T-helper 17 cell (primary cell): ENCODE measurements around the gene TSPAN9. TPM values are rescaled to one million over a fixed set of nuclear protein-coding genes. Genes with fewer than 3 reads are reported as not detected.

Experiments used
- ATAC-seq: fragments of 150-1000 bp; cut with Tn5 transposase; 2 replicates; pipeline ENCODE4 v1.10.0; 2021; ENCODE audit warnings: mild to moderate bottlenecking, moderate library complexity
- DNase-seq, 3 donors: peaks; one replicate each; pipeline versions ENCODE4 v3.0.0 to v3.0.0-alpha.2; 2020 to 2021
- H3K9me3 ChIP-seq: one replicate; pipeline ENCODE4 v1.7.0; 2013; ENCODE audit warnings: low read length, mild to moderate bottlenecking; ENCODE audit not compliant: control insufficient read depth, poor library complexity, severe bottlenecking
- H3K27ac Mint-ChIP-seq: one replicate; pipeline ENCODE4 v1.8.0; 2022; ENCODE audit warnings: mild to moderate bottlenecking, moderate library complexity, mixed read lengths
- H3K27me3 Mint-ChIP-seq: one replicate; pipeline ENCODE4 v1.8.0; 2022; ENCODE audit warnings: mixed read lengths
- H3K36me3 Mint-ChIP-seq: one replicate; pipeline ENCODE4 v1.8.0; 2022; ENCODE audit warnings: low read depth, mixed read lengths
- H3K4me1 Mint-ChIP-seq: one replicate; pipeline ENCODE4 v1.8.0; 2022; ENCODE audit warnings: mild to moderate bottlenecking, mixed read lengths
- H3K4me3 Mint-ChIP-seq: one replicate; pipeline ENCODE4 v1.8.0; 2022; ENCODE audit warnings: mild to moderate bottlenecking, moderate library complexity, mixed read lengths
- total RNA-seq, 4 donors: library from RNA in 2 of 4; stranded (reverse) in 2 of 4; gene quantifications; one replicate each; pipeline ENCODE4 v1.2.3 and lab custom pipeline; 2022 to 2026

The TSPAN9 gene
- total RNA-seq, 2 donors from 2014 or later: 1.4 to 24.2 TPM

GRCh38 chr12:3295646-3296408 lies 218.6 kb downstream of the TSPAN9 start:
- no peaks in the 10 kb centered on the region for H3K36me3 Mint-ChIP-seq
- no peak for ATAC-seq
- H3K27ac Mint-ChIP-seq: no peak overlapping the region
- peaks cover 65% of the 10 kb centered on the region for H3K27me3 Mint-ChIP-seq
- H3K4me3 Mint-ChIP-seq: no peak overlapping the region
- H3K4me1 Mint-ChIP-seq: peaks cover 12% of the 10 kb centered on the region
- DNase-seq: no peak
- no peaks in the 10 kb centered on the region for H3K9me3 ChIP-seq

- Mint-ChIP-seq H3K4me3 (no peak overlapping the region), H3K36me3 (no peaks in the 10 kb centered on the region), H3K4me1 (peaks cover 12% of the 10 kb centered on the region), H3K27me3 (peaks cover 67% of the 10 kb centered on the region), H3K27ac (no peak overlapping the region)
- H3K9me3 ChIP-seq: no peaks in the 10 kb centered on the region
- ATAC-seq (no peak), DNase-seq (no peak)
Measured at GRCh38 chr12:3296409-3296701, 219.2 kb downstream of the TSPAN9 start.

- Mint-ChIP-seq H3K36me3 (no peaks in the 10 kb centered on the region), H3K27me3 (peaks cover 57% of the 10 kb centered on the region), H3K4me1 (peaks cover 12% of the 10 kb centered on the region), H3K4me3 (no peak overlapping the region), H3K27ac (no peak overlapping the region)
- no peaks in the 10 kb centered on the region for H3K9me3 ChIP-seq
- ATAC-seq (no peak), DNase-seq (no peak)
Measured at GRCh38 chr12:3298603-3299002, 221.4 kb downstream of the TSPAN9 start.

- Mint-ChIP-seq H3K27me3 (peaks cover 65% of the 10 kb centered on the region), H3K4me3 (peak overlapping the region; percentile 81), H3K27ac (peak overlapping the region; percentile 83), H3K4me1 (peaks cover 12% of the 10 kb centered on the region), H3K36me3 (no peaks in the 10 kb centered on the region)
- H3K9me3 ChIP-seq: no peaks in the 10 kb centered on the region
- peak; percentile 61 to 72 (median 63) for DNase-seq
- peak; percentile 88 for ATAC-seq
Measured at GRCh38 chr12:3299929-3300832, 223.0 kb downstream of the TSPAN9 start.

GRCh38 chr12:3300833-3301401 lies 223.7 kb downstream of the TSPAN9 start:
- peak overlapping the region; percentile 83 for H3K27ac Mint-ChIP-seq
- no peak overlapping the region for H3K4me3 Mint-ChIP-seq
- peaks cover 10% of the 10 kb centered on the region for H3K4me1 Mint-ChIP-seq
- DNase-seq (no peak), ATAC-seq (no peak)
- peaks cover 59% of the 10 kb centered on the region for H3K27me3 Mint-ChIP-seq
- H3K9me3 ChIP-seq: no peaks in the 10 kb centered on the region
- no peaks in the 10 kb centered on the region for H3K36me3 Mint-ChIP-seq

GRCh38 chr12:3302401-3303041 lies 225.3 kb downstream of the TSPAN9 start:
- peaks cover 10% of the 10 kb centered on the region for H3K4me1 Mint-ChIP-seq

GRCh38 chr12:3303410-3304136 lies 226.4 kb downstream of the TSPAN9 start:
- no peak for DNase-seq
- H3K9me3 ChIP-seq: no peaks in the 10 kb centered on the region
- Mint-ChIP-seq H3K36me3 (peaks cover 2% of the 10 kb centered on the region), H3K4me3 (no peak overlapping the region), H3K27me3 (peaks cover 60% of the 10 kb centered on the region), H3K27ac (no peak overlapping the region), H3K4me1 (peaks cover 10% of the 10 kb centered on the region)
- no peak for ATAC-seq

More at GRCh38 chr12:3302401-3303041, 225.3 kb downstream of the TSPAN9 start:
- no peak overlapping the region for H3K4me3 Mint-ChIP-seq
- DNase-seq: no peak
- H3K27me3 Mint-ChIP-seq: peaks cover 59% of the 10 kb centered on the region
- no peak for ATAC-seq
- no peak overlapping the region for H3K27ac Mint-ChIP-seq
- no peaks in the 10 kb centered on the region for H3K36me3 Mint-ChIP-seq
- no peaks in the 10 kb centered on the region for H3K9me3 ChIP-seq

GRCh38 chr12:3304436-3305165 lies 227.4 kb downstream of the TSPAN9 start:
- no peak for DNase-seq
- H3K9me3 ChIP-seq: no peaks in the 10 kb centered on the region
- Mint-ChIP-seq H3K4me3 (no peak overlapping the region), H3K4me1 (peaks cover 10% of the 10 kb centered on the region), H3K27me3 (peaks cover 58% of the 10 kb centered on the region), H3K27ac (no peak overlapping the region), H3K36me3 (peaks cover 2% of the 10 kb centered on the region)
- no peak for ATAC-seq

- DNase-seq: no peak
- peaks cover 55% of the 10 kb centered on the region for H3K27me3 Mint-ChIP-seq
- no peak overlapping the region for H3K27ac Mint-ChIP-seq
- peaks cover 2% of the 10 kb centered on the region for H3K36me3 Mint-ChIP-seq
- ATAC-seq: no peak
- H3K9me3 ChIP-seq: no peaks in the 10 kb centered on the region
- no peak overlapping the region for H3K4me3 Mint-ChIP-seq
- H3K4me1 Mint-ChIP-seq: peaks cover 2% of the 10 kb centered on the region
Measured at GRCh38 chr12:3305464-3305863, 228.3 kb downstream of the TSPAN9 start.

- DNase-seq: no peak
- peaks cover 2% of the 10 kb centered on the region for H3K36me3 Mint-ChIP-seq
- H3K4me1 Mint-ChIP-seq: no peaks in the 10 kb centered on the region
- no peak overlapping the region for H3K27ac Mint-ChIP-seq
- no peak for ATAC-seq
- H3K9me3 ChIP-seq: no peaks in the 10 kb centered on the region
- H3K4me3 Mint-ChIP-seq: no peak overlapping the region
- peaks cover 51% of the 10 kb centered on the region for H3K27me3 Mint-ChIP-seq
Measured at GRCh38 chr12:3305904-3306619, 228.9 kb downstream of the TSPAN9 start.

GRCh38 chr12:3307389-3307788 lies 230.2 kb downstream of the TSPAN9 start:
- H3K4me3 Mint-ChIP-seq: no peak overlapping the region
- no peaks in the 10 kb centered on the region for H3K4me1 Mint-ChIP-seq
- no peak for DNase-seq
- H3K27me3 Mint-ChIP-seq: peaks cover 63% of the 10 kb centered on the region
- H3K9me3 ChIP-seq: no peaks in the 10 kb centered on the region
- H3K36me3 Mint-ChIP-seq: peaks cover 2% of the 10 kb centered on the region
- no peak overlapping the region for H3K27ac Mint-ChIP-seq
- no peak for ATAC-seq
